NT2/D1 (cell line): ENCODE results near the gene MPHOSPH10.

Source experiments
- DNase-seq: peaks from one replicate; pipeline ENCODE4 v3.0.0-alpha.2; 2011; ENCODE audit warnings: low read depth, low spot score
- H3K27me3 ChIP-seq: 2 replicates; pipeline ENCODE4 v1.6.0; 2011; ENCODE audit warnings: mild to moderate bottlenecking; ENCODE audit not compliant: insufficient read length, insufficient read depth
- H3K36me3 ChIP-seq: 2 replicates; pipeline ENCODE4 v1.6.1; 2011; ENCODE audit warnings: mild to moderate bottlenecking, low read length, mixed read lengths; ENCODE audit not compliant: insufficient read depth, insufficient read length
- H3K4me1 ChIP-seq: 2 replicates; pipeline ENCODE4 v1.5.1; 2011; ENCODE audit not compliant: insufficient read depth, insufficient read length
- H3K4me3 ChIP-seq: 2 replicates; pipeline ENCODE4 v1.5.1; 2011; ENCODE audit warnings: low read depth; ENCODE audit not compliant: insufficient read length
- H3K9ac ChIP-seq: 2 replicates; pipeline ENCODE4 v1.6.0; 2011; ENCODE audit warnings: low read depth; ENCODE audit not compliant: insufficient read length
- H3K9me3 ChIP-seq: 2 replicates; pipeline ENCODE4 v1.5.1; 2011; ENCODE audit warnings: mild to moderate bottlenecking, low read length; ENCODE audit not compliant: insufficient read depth
- SUZ12 ChIP-seq: IDR thresholded peaks from 2 replicates; pipeline ENCODE4 v1.6.1; 2011; ENCODE audit not compliant: insufficient read length, insufficient read depth; ENCODE audit errors: extremely low read depth
- YY1 ChIP-seq: IDR thresholded peaks from 2 replicates; pipeline ENCODE4 v1.6.1; 2011; ENCODE audit not compliant: insufficient read length, insufficient read depth
- ZNF274 ChIP-seq: IDR thresholded peaks from 2 replicates; pipeline ENCODE4 v1.6.1; 2011; ENCODE audit warnings: mild to moderate bottlenecking, low read depth, low read length

Gene MPHOSPH10

DNA sequence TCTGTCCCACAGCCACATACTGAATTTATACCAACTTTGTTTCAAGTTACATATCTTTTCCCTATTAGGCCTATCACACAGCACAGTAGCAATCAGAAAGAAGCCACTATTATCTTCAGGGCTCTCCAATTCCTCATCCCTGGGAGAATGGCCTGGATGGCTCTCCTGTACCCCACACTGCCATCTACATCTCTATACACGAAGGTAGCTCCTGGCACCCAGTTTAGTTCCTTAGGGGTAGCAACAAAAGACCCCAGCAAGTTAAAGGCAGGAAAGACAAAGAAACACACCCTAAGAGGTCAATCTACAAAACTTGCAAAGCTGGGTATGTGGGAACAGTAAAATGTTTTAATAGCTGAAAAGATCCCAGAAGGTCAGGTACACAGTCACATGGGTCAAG is 56.5 kb downstream of the MPHOSPH10 start:
- H3K27me3 ChIP-seq = no peaks in the 10 kb centered on the region
- TF ChIP-seq SUZ12 = no peak
- TF ChIP-seq ZNF274 = no peak
- TF ChIP-seq YY1 = no peak
- no peak overlapping the region for H3K4me3 ChIP-seq
- H3K9ac ChIP-seq = no peak overlapping the region
- no peaks in the 10 kb centered on the region for H3K9me3 ChIP-seq
- no peaks in the 10 kb centered on the region for H3K36me3 ChIP-seq
- no peak for DNase-seq
- peaks cover 4% of the 10 kb centered on the region for H3K4me1 ChIP-seq

GRCh38 chr2:71187589-71187988 is 57.2 kb downstream of the MPHOSPH10 start:
- no peaks in the 10 kb centered on the region for H3K27me3 ChIP-seq
- H3K4me3 ChIP-seq = no peak overlapping the region
- H3K36me3 ChIP-seq = no peaks in the 10 kb centered on the region
- TF ChIP-seq ZNF274 = no peak
- no peak for TF ChIP-seq YY1
- TF ChIP-seq SUZ12 = no peak
- peaks cover 4% of the 10 kb centered on the region for H3K4me1 ChIP-seq
- no peak for DNase-seq
- H3K9ac ChIP-seq = no peak overlapping the region
- H3K9me3 ChIP-seq = no peaks in the 10 kb centered on the region

GRCh38 chr2:71190656-71191569 is 60.5 kb downstream of the MPHOSPH10 start:
- no peak for DNase-seq
- TF ChIP-seq YY1 (no peak), SUZ12 (no peak), ZNF274 (no peak)
- Histone ChIP-seq H3K9me3 (no peaks in the 10 kb centered on the region), H3K4me1 (peaks cover 4% of the 10 kb centered on the region), H3K27me3 (no peaks in the 10 kb centered on the region), H3K9ac (no peak overlapping the region), H3K4me3 (no peak overlapping the region), H3K36me3 (no peaks in the 10 kb centered on the region)

- Histone ChIP-seq H3K4me3 (no peak overlapping the region), H3K9me3 (no peaks in the 10 kb centered on the region), H3K36me3 (no peaks in the 10 kb centered on the region), H3K4me1 (no peaks in the 10 kb centered on the region), H3K9ac (no peak overlapping the region), H3K27me3 (no peaks in the 10 kb centered on the region)
- no peak for TF ChIP-seq ZNF274
- no peak for TF ChIP-seq SUZ12
- TF ChIP-seq YY1 = no peak
- no peak for DNase-seq
These were observed 61.1 kb downstream of the MPHOSPH10 start for GRCh38 chr2:71191570-71191943.
